Measurements from ENCODE around the gene CTSA.
"Not testable (repeated sequence)": the region's sequence is repeated elsewhere in the genome, so short reads cannot be mapped to it uniquely, and the experiment has no call there.

Gene CTSA

DNA sequence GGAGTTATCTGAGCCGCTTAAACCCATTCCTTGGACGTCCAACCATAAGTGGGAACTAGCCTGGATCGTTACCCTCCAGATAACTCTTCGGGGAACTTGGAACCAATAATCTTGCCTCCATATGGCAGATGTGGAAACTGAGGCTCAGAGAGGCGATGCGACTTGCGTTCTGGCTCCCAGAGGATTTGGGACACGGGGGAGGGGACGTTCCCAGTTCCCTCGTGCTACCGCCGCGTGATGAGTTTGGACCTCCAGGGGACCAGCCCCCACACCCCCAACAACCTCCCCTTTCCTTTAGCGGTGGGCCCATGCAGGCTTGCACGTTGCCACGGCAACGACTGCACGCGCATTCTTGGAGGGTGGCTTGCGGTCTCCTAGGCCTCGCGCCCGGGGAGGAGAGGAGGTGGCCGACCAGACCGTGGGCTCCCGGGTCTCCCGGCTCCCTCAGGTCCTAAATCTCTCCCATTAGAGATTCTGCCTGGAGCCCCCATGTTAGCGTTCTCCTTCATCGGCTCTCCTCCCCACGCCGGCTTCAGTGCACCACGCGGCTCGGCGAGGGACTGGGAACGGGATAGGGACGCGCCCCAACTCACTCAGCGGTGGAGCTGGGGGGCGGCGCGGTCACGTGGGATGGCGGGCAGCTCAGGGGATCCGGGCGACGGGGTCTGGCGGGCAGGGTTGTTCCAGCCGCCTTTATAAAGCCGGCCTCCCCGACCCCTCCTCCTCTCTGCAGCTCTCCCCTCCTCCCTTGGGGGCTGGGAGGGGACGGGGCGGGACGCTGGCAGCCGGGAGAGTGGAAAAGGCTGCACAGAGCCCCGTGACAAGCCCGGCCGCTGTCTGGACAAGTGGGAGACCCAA lies 20.6 kb downstream of the CTSA start, which contains the start of gene PLTP:
TSS of gene PLTP (minus strand) at position 670 of the 858 bp plus-strand sequence. CDS start 703 bp downstream, outside the sequence.
- in situ Hi-C loops (cut with HindIII; ENCODE audit: low sequenced_read_pairs), result no loop called here

GRCh38 chr20:45912344-45912682 lies 21.2 kb downstream of the CTSA start:
- in situ Hi-C loops (cut with HindIII; ENCODE audit: low sequenced_read_pairs), result no loop called here

DNA sequence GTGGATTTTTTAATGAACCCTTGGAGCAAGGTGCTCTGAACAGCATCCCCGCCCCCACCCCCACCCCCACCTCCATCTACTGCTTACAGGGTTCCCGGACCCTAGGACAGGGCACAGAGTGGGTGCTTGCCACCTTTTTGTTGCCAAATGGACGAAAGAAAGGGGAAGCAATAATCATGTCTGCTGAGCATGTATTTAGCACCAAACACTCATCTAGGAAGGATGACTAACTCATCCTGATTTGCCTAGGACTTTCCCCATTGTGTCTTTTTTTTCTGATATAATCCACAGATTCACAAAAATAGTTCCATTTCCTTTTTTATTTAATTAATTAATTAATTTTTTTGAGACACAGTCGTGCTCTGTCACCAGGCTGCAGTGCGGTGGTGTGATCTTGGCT lies 22.0 kb downstream of the CTSA start:
- in situ Hi-C loops (cut with HindIII; ENCODE audit: low sequenced_read_pairs), result no loop called here

DNA sequence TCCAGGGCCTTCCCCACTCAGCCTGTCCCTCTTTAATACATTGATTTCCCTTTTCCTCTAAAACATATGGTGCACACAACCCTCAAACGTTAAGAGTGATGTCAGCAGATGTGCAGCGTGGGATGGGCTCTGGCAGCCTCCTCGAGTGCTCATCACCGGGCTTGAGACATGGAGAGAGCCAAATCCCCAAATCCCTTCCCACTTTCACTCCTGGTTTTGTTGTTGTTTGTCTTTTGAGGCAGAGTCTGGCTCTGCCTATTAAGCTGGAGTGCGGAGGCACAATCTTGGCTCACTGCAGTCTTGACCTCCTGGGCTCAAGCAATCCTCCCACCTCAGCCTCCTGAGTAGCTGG lies 26.6 kb downstream of the CTSA start:
- in situ Hi-C loops (cut with HindIII; ENCODE audit: low sequenced_read_pairs), result no loop called here

GRCh38 chr20:45918182-45918737 lies 27.1 kb downstream of the CTSA start:
- in situ Hi-C loops (cut with HindIII; ENCODE audit: low sequenced_read_pairs), result no loop called here

- in situ Hi-C loops (cut with HindIII; ENCODE audit: low sequenced_read_pairs), result no loop called here
These were observed 27.8 kb downstream of the CTSA start for GRCh38 chr20:45918779-45919537.

- in situ Hi-C loops (cut with HindIII; ENCODE audit: low sequenced_read_pairs), result no loop called here
These were observed 28.6 kb downstream of the CTSA start for GRCh38 chr20:45919542-45920399.

GRCh38 chr20:45920462-45921336 lies 29.6 kb downstream of the CTSA start:
- in situ Hi-C loops (cut with HindIII; ENCODE audit: low sequenced_read_pairs), result no loop called here

DNA sequence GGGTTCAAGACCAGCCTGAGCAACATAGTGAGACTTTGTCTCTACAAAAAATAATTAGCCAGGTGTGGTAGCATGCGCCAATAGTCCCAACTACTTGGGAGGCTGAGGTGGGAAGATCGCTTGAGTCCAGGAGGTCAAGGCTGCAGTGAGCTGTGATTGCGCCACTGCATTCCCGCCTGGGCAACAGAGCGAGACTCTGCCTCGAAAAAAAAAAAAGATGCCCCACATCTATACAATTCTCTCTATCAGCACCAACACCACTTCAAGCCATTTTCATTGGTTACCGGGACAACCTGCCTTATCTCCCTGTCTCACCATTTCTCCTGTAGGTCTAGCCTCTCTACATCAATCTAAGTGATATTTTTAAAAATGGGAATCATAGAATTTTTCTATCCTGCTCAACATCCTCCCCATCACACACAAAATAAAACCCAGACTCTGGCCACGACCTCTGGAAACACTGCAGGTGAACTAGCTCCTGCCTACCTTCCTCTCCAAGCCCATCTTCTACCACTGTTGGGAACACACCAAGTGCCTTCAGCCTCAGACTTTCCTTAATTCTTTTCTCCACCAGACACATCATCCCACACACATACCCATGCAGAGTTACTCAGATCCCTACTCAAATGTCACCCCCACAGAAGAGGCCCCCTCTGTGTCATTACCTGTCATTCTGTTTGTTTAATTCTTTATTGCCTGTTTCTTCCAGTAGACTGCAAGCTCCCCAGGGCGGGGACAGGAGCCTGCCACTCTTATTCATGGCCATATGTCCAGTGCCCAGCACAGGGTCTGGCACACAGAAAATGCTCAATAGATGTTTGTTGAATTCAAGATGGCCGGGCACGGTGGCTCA lies 30.4 kb downstream of the CTSA start:
- in situ Hi-C loops (cut with HindIII; ENCODE audit: low sequenced_read_pairs), result no loop called here

- in situ Hi-C loops (cut with HindIII; ENCODE audit: low sequenced_read_pairs), result no loop called here
These were observed 33.5 kb downstream of the CTSA start for GRCh38 chr20:45924391-45925261.

- in situ Hi-C loops (cut with HindIII; ENCODE audit: low sequenced_read_pairs), result no loop called here
These were observed 34.8 kb downstream of the CTSA start for GRCh38 chr20:45925821-45926506.

DNA sequence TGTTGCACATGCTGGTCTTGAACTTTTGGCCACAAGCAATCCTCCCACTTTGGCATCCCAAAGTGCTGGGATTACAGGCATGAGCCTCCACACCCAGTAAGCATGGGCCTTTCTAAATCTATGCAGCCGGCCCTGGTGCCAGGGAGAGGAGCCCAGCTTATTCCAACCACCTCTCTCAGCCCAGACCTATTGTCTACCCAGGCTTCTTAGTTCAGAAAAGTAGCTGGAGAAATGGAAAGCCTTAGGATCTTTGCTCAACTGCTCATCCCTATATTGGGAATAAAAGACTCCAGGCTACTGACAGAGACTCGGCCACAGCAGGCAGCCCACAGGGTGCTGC lies 35.6 kb downstream of the CTSA start:
- in situ Hi-C loops (cut with HindIII; ENCODE audit: low sequenced_read_pairs), result no loop called here

- in situ Hi-C loops (cut with HindIII; ENCODE audit: low sequenced_read_pairs), result no loop called here
These were observed 36.1 kb downstream of the CTSA start for GRCh38 chr20:45927071-45927878.

DNA sequence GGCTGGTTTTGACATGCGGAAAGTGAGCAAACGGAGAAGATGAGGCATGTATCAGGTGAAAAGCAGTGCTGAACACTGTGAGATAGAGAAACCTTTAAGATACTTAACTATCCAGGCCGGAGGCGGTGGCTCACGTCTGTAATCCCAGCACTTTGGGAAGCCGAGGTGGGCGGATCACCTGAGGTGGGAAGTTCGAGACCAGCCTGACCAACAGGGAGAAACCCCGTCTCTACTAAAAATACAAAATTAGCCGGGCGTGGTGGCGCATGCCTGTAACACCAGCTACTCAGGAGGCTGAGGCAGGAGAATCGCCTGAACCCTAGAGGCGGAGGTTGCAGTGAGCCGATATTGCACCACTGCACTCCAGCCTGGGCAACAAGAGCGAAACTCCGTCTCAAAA lies 40.5 kb downstream of the CTSA start:
- in situ Hi-C loops (cut with HindIII; ENCODE audit: low sequenced_read_pairs), result not testable (repeated sequence)

DNA sequence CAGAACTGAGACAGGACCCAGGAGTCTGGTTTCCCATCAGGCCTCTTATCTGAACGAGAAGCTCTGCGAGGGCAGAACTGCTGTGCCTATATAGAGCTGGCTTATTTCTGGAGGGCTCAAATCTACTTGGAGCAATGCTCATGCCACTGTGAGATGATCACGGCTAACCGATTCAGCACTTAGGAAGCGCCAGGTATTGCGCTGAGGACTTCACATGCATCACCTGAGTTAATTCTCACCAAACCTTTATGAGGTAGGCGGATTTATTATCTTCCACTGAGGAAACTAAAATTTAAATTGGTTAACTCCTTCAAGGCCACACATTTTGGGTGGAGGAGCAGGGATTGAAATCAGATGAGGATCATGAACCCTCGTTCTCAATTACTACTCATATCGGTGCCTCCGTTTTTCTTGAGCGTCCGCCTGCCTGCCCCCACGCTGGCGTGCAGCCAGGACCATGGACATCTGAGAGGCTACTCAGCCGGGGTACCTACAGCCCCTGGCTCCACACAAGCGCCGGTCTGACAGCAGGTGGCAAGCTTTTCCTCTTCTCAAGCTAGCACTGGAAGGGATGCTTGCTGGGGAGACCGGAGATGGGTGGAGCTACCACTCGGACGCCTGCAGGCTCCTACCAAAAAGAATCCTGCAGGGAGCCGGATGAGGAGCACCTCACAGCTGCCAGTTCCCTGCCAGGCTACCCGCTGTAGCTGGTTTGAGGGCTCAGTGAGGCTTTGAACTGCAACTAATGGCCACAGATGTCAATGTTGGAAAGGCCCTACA lies 42.3 kb downstream of the CTSA start:
- in situ Hi-C loops (cut with HindIII; ENCODE audit: low sequenced_read_pairs), result no loop called here

- in situ Hi-C loops (cut with HindIII; ENCODE audit: low sequenced_read_pairs), result no loop called here
These were observed 43.0 kb downstream of the CTSA start for GRCh38 chr20:45934046-45934585.
